Osteocyte (in vitro differentiated cells): ENCODE measurements around the gene MAP6. TPM values are rescaled to one million over a fixed set of nuclear protein-coding genes. Genes with fewer than 3 reads are reported as not detected.

ENCODE experiments used
- DNase-seq: peaks from one replicate; pipeline ENCODE4 v3.0.0; 2021; ENCODE audit warnings: mixed read lengths; ENCODE audit not compliant: unreplicated experiment; ENCODE audit errors: extremely low spot score
- H3K27ac Mint-ChIP-seq: one replicate; pipeline ENCODE4 v1.8.0; 2021; ENCODE audit warnings: mild to moderate bottlenecking, mixed read lengths; ENCODE audit not compliant: unreplicated experiment
- H3K27me3 Mint-ChIP-seq: one replicate; pipeline ENCODE4 v1.8.0; 2021; ENCODE audit warnings: mixed read lengths; ENCODE audit not compliant: unreplicated experiment
- H3K36me3 Mint-ChIP-seq: one replicate; pipeline ENCODE4 v1.8.0; 2021; ENCODE audit warnings: mixed read lengths; ENCODE audit not compliant: unreplicated experiment
- H3K4me1 Mint-ChIP-seq: one replicate; pipeline ENCODE4 v1.8.0; 2021; ENCODE audit warnings: mixed read lengths; ENCODE audit not compliant: unreplicated experiment
- H3K4me3 Mint-ChIP-seq: one replicate; pipeline ENCODE4 v1.8.0; 2021; ENCODE audit warnings: mild to moderate bottlenecking, moderate library complexity, mixed read lengths; ENCODE audit not compliant: unreplicated experiment
- H3K9me3 Mint-ChIP-seq: one replicate; pipeline ENCODE4 v1.8.0; 2021; ENCODE audit warnings: mixed read lengths; ENCODE audit not compliant: unreplicated experiment
- total RNA-seq: library from RNA; stranded (reverse); gene quantifications from 2 replicates; pipeline ENCODE4 v1.2.1, GENCODE V29; 2021
- TF ChIP-seq, protein P1 (sequence below): fragments of 200-600 bp; sonication (generic); IDR thresholded peaks from 2 replicates; pipeline ENCODE4 v1.5.0; 2021; ENCODE audit warnings: antibody characterized with exemption, mild to moderate bottlenecking, moderate library complexity

MAP6 gene
- total RNA-seq, 1 donor from 2014 or later: 2.3 TPM

DNA sequence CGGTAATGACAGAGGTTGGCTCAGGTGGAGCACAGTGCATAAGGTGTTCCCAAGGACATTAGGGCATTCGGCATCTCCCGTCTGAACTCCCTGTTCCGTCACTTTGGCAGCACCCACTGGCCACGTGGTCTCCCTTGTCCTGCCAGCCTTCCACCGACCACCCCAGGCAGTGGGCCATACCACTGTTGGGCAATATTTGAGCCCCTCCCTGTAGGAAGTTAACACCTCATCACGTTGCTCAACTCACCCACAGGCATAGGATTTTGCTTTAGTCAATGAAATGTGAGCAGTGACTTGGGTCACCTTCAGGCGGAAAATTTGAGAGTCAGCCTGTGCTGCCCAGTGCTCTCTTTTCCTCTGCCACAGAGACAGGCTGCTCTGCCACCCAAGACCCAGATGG lies 62.7 kb downstream of the MAP6 start:
- Mint-ChIP-seq H3K4me3 (no peak overlapping the region), H3K27me3 (peaks cover 10% of the 10 kb centered on the region), H3K9me3 (no peaks in the 10 kb centered on the region), H3K36me3 (peaks cover 3% of the 10 kb centered on the region), H3K27ac (no peak overlapping the region), H3K4me1 (peaks cover 20% of the 10 kb centered on the region)
- TF ChIP-seq, protein P1, sequence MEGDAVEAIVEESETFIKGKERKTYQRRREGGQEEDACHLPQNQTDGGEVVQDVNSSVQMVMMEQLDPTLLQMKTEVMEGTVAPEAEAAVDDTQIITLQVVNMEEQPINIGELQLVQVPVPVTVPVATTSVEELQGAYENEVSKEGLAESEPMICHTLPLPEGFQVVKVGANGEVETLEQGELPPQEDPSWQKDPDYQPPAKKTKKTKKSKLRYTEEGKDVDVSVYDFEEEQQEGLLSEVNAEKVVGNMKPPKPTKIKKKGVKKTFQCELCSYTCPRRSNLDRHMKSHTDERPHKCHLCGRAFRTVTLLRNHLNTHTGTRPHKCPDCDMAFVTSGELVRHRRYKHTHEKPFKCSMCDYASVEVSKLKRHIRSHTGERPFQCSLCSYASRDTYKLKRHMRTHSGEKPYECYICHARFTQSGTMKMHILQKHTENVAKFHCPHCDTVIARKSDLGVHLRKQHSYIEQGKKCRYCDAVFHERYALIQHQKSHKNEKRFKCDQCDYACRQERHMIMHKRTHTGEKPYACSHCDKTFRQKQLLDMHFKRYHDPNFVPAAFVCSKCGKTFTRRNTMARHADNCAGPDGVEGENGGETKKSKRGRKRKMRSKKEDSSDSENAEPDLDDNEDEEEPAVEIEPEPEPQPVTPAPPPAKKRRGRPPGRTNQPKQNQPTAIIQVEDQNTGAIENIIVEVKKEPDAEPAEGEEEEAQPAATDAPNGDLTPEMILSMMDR: no peak
- DNase-seq: no peak

DNA sequence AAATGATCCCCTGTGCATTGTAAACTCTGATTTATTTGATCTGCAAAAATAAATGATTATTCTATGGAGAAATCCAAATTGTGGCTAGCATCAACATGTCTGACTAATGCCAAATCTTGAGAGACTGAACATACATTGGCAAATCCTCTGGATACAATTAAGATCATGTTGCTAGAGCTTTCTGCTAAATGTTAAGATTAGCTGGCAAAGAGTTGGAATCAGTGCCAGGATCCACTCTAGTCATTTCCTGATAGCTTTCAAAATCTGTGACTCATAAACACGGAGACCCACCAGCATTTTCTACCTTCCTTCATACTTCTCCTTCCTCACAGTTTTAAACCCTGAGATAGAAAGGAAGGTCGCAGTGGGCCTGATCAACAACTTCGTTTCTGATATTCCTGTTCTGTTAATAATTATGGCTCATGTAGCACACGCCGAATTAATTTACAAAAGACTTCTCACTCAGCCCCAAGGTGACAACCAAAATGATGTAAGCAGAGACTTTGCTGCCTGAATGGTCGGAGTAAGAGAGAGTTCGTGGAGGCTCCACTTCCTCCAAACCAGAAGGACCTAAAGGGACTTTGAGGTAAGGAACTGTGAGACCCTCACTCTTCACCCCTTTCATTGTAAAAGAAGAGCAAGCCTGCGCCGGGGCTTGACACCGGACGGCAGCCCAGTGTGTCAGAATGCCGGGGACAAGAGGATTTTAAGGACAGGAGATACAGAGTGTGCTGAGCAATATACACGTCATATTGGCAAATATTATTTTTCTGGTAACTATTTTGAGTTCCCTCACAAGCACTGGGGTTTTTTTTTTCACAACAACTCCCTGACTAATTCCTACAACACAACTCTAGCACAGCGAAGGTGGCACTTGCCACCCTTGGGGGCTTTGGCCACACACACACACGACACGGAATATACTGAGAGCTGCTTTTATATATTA lies 64.8 kb downstream of the MAP6 start:
- peaks cover 3% of the 10 kb centered on the region for H3K36me3 Mint-ChIP-seq
- H3K9me3 Mint-ChIP-seq: no peaks in the 10 kb centered on the region
- peaks cover 8% of the 10 kb centered on the region for H3K27me3 Mint-ChIP-seq
- DNase-seq: no peak
- TF ChIP-seq, protein P1: no peak
- H3K4me3 Mint-ChIP-seq: no peak overlapping the region
- peaks cover 20% of the 10 kb centered on the region for H3K4me1 Mint-ChIP-seq
- H3K27ac Mint-ChIP-seq: peak overlapping the region; percentile 53

DNA sequence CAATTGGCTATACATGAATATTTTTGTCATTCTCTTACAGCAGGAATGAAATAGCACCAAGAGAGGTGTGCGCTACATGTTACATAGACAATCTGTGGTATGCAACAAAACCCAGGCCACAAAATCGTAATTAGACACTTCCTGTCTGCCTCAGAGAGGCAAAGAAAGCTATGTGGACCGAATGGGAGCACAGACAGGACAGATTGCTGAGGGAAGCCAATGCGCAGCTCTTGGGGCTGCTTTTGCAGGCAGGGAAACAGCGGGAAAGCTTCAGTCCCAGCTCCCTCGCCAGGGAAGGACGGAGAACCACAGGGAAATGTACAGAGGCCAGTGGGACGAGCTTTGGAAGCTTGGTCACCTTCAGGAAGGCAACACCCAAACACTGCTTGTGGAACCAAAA lies 65.9 kb downstream of the MAP6 start:
- Mint-ChIP-seq H3K9me3 (no peaks in the 10 kb centered on the region), H3K27ac (no peak overlapping the region), H3K4me1 (peaks cover 20% of the 10 kb centered on the region), H3K27me3 (peaks cover 15% of the 10 kb centered on the region), H3K4me3 (no peak overlapping the region), H3K36me3 (peaks cover 3% of the 10 kb centered on the region)
- no peak for DNase-seq
- TF ChIP-seq, protein P1: no peak

DNA sequence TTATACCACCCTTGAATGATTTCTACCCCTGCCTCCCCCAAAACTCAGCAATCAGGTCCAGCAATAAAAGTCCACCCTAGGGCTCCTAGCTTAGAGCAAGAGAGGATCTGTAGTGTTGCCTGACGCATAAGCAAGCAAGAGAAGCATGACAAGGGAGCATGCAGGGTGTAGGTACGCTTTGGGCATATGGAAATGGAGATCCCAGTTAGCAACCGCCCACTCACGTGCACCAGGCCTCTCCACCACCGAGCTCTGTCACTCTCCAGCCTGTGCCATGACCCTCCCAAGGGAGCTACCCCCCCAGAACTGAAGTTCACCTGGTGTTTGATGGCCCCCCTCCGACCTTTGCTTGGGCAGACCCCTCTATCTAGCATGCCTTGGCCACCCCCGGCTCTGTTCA lies 67.3 kb downstream of the MAP6 start:
- H3K27ac Mint-ChIP-seq: no peak overlapping the region

DNA sequence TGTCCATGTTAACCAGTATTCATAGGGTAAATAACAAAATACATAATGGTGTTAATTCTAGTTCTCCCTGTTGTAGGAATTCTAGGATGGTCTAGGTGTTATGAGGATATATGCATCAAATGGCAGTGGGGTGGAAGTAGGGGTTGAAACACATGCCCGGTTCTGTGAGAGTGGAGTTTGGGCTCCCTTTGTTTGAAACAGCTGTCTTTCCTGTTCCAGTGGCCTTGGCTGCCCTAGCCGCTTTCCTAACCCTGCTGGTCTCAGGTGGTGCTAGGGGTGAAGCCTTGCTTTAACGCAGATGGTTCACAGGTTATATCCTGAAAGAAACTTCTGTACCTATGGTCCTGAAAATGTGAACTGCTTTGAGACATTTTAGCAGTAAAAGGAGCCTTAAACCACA lies 68.5 kb downstream of the MAP6 start:
- no peaks in the 10 kb centered on the region for H3K36me3 Mint-ChIP-seq
- H3K4me1 Mint-ChIP-seq: peaks cover 20% of the 10 kb centered on the region
- H3K4me3 Mint-ChIP-seq: no peak overlapping the region
- no peak overlapping the region for H3K27ac Mint-ChIP-seq
- TF ChIP-seq, protein P1: no peak
- H3K9me3 Mint-ChIP-seq: no peaks in the 10 kb centered on the region
- DNase-seq: no peak
- peaks cover 15% of the 10 kb centered on the region for H3K27me3 Mint-ChIP-seq

More for the DNA sequence above, 67.3 kb downstream of the MAP6 start:
- Mint-ChIP-seq H3K27me3 (peaks cover 9% of the 10 kb centered on the region), H3K36me3 (no peaks in the 10 kb centered on the region), H3K4me3 (no peak overlapping the region), H3K9me3 (no peaks in the 10 kb centered on the region), H3K4me1 (peaks cover 20% of the 10 kb centered on the region)
- DNase-seq: no peak
- TF ChIP-seq, protein P1: no peak
